GM12875 (cell line): ENCODE results near the gene PET100.

Source experiments
- H3K4me3 ChIP-seq: one replicate; pipeline ENCODE4 v1.5.1; 2011; ENCODE audit warnings: low read depth, low read length, control low read depth
- CTCF ChIP-seq: IDR thresholded peaks from 2 replicates; pipeline ENCODE4 v1.5.1; 2011; ENCODE audit warnings: low read depth, mild to moderate bottlenecking, control low read depth, inconsistent platforms, low read length, moderate library complexity, borderline replicate concordance; ENCODE audit not compliant: insufficient read depth

PET100 gene

GRCh38 chr19:7677669-7678311 lies 48.2 kb downstream of the PET100 start:
- H3K4me3 ChIP-seq: no peak overlapping the region
- no peak for TF ChIP-seq CTCF

- H3K4me3 ChIP-seq: no peak overlapping the region
- peak; percentile 71; the same call in 1 of the 2 replicates for TF ChIP-seq CTCF
Measured at GRCh38 chr19:7678971-7679751, 49.6 kb downstream of the PET100 start.

GRCh38 chr19:7679771-7680605 lies 50.4 kb downstream of the PET100 start:
- H3K4me3 ChIP-seq: peak overlapping the region; percentile 99

GRCh38 chr19:7680606-7681339 lies 51.2 kb downstream of the PET100 start, which contains the start of gene TRAPPC5:
Gene TRAPPC5, plus strand, starts transcription at chr19:7680833. Its CDS starts 1,421 bp downstream, at chr19:7682254.
- TF ChIP-seq CTCF: peak; percentile 98
- H3K4me3 ChIP-seq: peak within 1 kb of the TSS; percentile 99

More at GRCh38 chr19:7679771-7680605, 50.4 kb downstream of the PET100 start:
- no peak for TF ChIP-seq CTCF
